A673 (cell line): ENCODE measurements around the gene DNAH10. TPM values are rescaled to one million over a fixed set of nuclear protein-coding genes. Genes with fewer than 3 reads are reported as not detected.

Experiments
- BruUV-seq: library from RNA; stranded (reverse); fragments of 400-500 nt; replicated peaks from 2 replicates; lab custom pipeline; 2021; lab: Mats Ljungman, UMichigan
- CTCF ChIA-PET: fragments of 300-600 bp; sonication (Branson Sonifier 250); formaldehyde crosslinking; loops from one replicate; lab custom pipeline; 2022; ENCODE audit warnings: antibody characterized with exemption; lab: Charles Lee
- POLR2A ChIA-PET: fragments of 300-600 bp; sonication (Branson Sonifier 250); formaldehyde crosslinking; loops from one replicate; lab custom pipeline; 2022; ENCODE audit warnings: antibody characterized with exemption; ENCODE audit not compliant: low non-redundant PET; lab: Charles Lee
- DNase-seq: peaks from one replicate; pipeline ENCODE4 v3.0.0-alpha.2; 2015; ENCODE audit warnings: low spot score
- H3K27ac ChIP-seq: fragments of 200-600 bp; sonication (generic); 2 replicates; pipeline ENCODE4 v1.5.1; 2016; ENCODE audit warnings: mixed run types, low read depth, mild to moderate bottlenecking, mixed read lengths, antibody characterized with exemption, low read length; ENCODE audit not compliant: poor library complexity, severe bottlenecking
- H3K27me3 ChIP-seq: fragments of 200-600 bp; sonication (generic); replicated peaks from 2 replicates; pipeline ENCODE4 v1.6.1; 2017; ENCODE audit warnings: mixed run types, low read depth, mild to moderate bottlenecking, mixed read lengths, antibody characterized with exemption, low read length; ENCODE audit not compliant: insufficient read depth, poor library complexity
- H3K36me3 ChIP-seq: fragments of 200-600 bp; sonication (generic); 2 replicates; pipeline ENCODE4 v1.6.1; 2016; ENCODE audit warnings: mixed run types, mild to moderate bottlenecking, mixed read lengths, antibody characterized with exemption, low read length; ENCODE audit not compliant: insufficient read depth, poor library complexity, severe bottlenecking
- H3K4me1 ChIP-seq: fragments of 200-600 bp; sonication (generic); 2 replicates; pipeline ENCODE4 v1.6.1; 2017; ENCODE audit warnings: mixed run types, mild to moderate bottlenecking, mixed read lengths, antibody characterized with exemption, low read length; ENCODE audit not compliant: insufficient read depth, poor library complexity, severe bottlenecking
- H3K4me3 ChIP-seq: fragments of 200-600 bp; sonication (generic); 2 replicates; pipeline ENCODE4 v1.5.1; 2016; ENCODE audit warnings: low read depth, mixed run types, mild to moderate bottlenecking, mixed read lengths, low read length; ENCODE audit not compliant: poor library complexity, severe bottlenecking
- H3K9me3 ChIP-seq: fragments of 200-600 bp; sonication (generic); 2 replicates; pipeline ENCODE4 v1.6.1; 2016; ENCODE audit warnings: mixed run types, low read depth, mild to moderate bottlenecking, mixed read lengths, antibody characterized with exemption, low read length; ENCODE audit not compliant: poor library complexity, severe bottlenecking
- EZH2 ChIP-seq: fragments of 200-600 bp; sonication (generic); IDR thresholded peaks from 2 replicates; pipeline ENCODE4 v1.6.1; 2017; ENCODE audit warnings: borderline replicate concordance, low read depth, mild to moderate bottlenecking, mixed read lengths, antibody characterized with exemption, low read length; ENCODE audit not compliant: poor library complexity, severe bottlenecking
- intact Hi-C: fragments of 100-400 bp; cut with micrococcal nuclease; formaldehyde crosslinking; loops from one replicate; pipeline ENCODE4 v1.10.0; 2022; ENCODE audit not compliant: unreplicated experiment
- total RNA-seq: library from RNA; stranded (reverse); gene quantifications from 2 replicates; pipeline ENCODE4 v1.2.3, GENCODE V29; 2021
- TF ChIP-seq, protein P1 (sequence below): fragments of 300-800, 200-600 bp; sonication (generic); conservative IDR thresholded peaks from 2 replicates; pipeline ENCODE4 v1.5.1; 2017; ENCODE audit warnings: low read depth, mild to moderate bottlenecking, antibody characterized with exemption, low read length, moderate library complexity, mixed read lengths

The DNAH10 gene
- total RNA-seq, 1 experiment from 2014 or later = 1.1 TPM

GRCh38 chr12:123961585-123962345 lies 199.7 kb downstream of the DNAH10 start:
- ChIA-PET POLR2A (no interaction called here), CTCF (no interaction called here)
- Histone ChIP-seq H3K27me3 (no peaks in the 10 kb centered on the region), H3K27ac (no peak overlapping the region), H3K4me1 (no peaks in the 10 kb centered on the region), H3K9me3 (no peaks in the 10 kb centered on the region), H3K36me3 (no peaks in the 10 kb centered on the region), H3K4me3 (no peak overlapping the region)
- DNase-seq = no peak
- BruUV-seq = no TSS peak
- intact Hi-C loops = no loop called here
- TF ChIP-seq EZH2 = no peak
- TF ChIP-seq, protein P1, sequence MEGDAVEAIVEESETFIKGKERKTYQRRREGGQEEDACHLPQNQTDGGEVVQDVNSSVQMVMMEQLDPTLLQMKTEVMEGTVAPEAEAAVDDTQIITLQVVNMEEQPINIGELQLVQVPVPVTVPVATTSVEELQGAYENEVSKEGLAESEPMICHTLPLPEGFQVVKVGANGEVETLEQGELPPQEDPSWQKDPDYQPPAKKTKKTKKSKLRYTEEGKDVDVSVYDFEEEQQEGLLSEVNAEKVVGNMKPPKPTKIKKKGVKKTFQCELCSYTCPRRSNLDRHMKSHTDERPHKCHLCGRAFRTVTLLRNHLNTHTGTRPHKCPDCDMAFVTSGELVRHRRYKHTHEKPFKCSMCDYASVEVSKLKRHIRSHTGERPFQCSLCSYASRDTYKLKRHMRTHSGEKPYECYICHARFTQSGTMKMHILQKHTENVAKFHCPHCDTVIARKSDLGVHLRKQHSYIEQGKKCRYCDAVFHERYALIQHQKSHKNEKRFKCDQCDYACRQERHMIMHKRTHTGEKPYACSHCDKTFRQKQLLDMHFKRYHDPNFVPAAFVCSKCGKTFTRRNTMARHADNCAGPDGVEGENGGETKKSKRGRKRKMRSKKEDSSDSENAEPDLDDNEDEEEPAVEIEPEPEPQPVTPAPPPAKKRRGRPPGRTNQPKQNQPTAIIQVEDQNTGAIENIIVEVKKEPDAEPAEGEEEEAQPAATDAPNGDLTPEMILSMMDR = no peak

DNA sequence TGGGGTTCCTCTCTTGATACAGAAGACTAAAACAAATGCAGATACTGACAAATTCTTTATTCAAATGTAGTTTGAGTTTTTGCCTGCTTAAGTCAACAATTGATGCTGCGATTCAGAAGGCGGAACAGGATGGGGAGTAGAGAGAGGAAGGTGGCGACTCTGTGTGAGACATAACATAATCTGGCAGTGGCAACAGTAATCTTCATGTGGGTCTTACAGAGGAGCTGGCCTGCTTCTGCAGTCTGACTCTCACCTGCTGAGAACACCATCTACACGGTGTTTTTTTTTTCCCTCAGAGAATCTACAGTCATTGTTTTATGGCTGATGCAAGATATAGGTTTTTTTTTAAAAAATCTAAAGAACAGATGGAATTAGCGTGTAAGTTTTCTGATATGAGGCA lies 200.4 kb downstream of the DNAH10 start:
- Histone ChIP-seq H3K4me3 (no peak overlapping the region), H3K4me1 (no peaks in the 10 kb centered on the region), H3K27me3 (no peaks in the 10 kb centered on the region), H3K27ac (no peak overlapping the region), H3K36me3 (no peaks in the 10 kb centered on the region), H3K9me3 (no peaks in the 10 kb centered on the region)
- DNase-seq = no peak
- POLR2A ChIA-PET = no interaction called here
- TF ChIP-seq, protein P1 = no peak
- TF ChIP-seq EZH2 = no peak
- intact Hi-C loops = no loop called here
- BruUV-seq = no TSS peak
- CTCF ChIA-PET = no interaction called here

- Histone ChIP-seq H3K9me3 (no peaks in the 10 kb centered on the region), H3K27ac (no peak overlapping the region), H3K36me3 (no peaks in the 10 kb centered on the region), H3K4me1 (no peaks in the 10 kb centered on the region), H3K4me3 (no peak overlapping the region), H3K27me3 (no peaks in the 10 kb centered on the region)
- POLR2A ChIA-PET = no interaction called here
- BruUV-seq = no TSS peak
- no peak for DNase-seq
- CTCF ChIA-PET = no interaction called here
- intact Hi-C loops = no loop called here
- TF ChIP-seq EZH2 = no peak
- TF ChIP-seq, protein P1 = no peak
These were observed 201.7 kb downstream of the DNAH10 start for GRCh38 chr12:123963821-123964220.
